Inflammatory macrophage (primary cell): ENCODE data around the gene UBTD2.

Experiments used
- DNase-seq, 2 donors: peaks; one replicate each; pipeline ENCODE4 v3.0.0-alpha.2; 2020 to 2022

UBTD2 gene

DNA sequence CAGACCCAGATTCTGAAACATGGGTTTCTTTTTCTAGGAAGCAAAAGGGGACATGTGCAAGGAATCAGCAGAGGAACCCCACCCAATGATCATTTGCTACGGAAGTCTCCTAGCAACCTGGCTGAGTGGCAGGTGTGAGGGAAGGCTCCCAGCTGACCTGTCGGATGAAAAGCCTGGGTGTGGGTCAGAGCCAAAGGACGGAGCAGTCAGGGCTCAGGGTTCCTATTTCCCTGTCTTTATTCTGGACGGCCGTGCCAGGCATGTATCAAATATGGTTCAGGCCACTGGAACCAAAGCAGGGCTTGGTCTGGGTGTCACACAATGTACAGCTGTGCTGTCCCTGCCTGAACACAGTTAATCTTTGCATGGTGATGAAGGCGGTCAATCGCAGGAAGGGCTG is 115.7 kb downstream of the UBTD2 start:
- no peak for DNase-seq

DNA sequence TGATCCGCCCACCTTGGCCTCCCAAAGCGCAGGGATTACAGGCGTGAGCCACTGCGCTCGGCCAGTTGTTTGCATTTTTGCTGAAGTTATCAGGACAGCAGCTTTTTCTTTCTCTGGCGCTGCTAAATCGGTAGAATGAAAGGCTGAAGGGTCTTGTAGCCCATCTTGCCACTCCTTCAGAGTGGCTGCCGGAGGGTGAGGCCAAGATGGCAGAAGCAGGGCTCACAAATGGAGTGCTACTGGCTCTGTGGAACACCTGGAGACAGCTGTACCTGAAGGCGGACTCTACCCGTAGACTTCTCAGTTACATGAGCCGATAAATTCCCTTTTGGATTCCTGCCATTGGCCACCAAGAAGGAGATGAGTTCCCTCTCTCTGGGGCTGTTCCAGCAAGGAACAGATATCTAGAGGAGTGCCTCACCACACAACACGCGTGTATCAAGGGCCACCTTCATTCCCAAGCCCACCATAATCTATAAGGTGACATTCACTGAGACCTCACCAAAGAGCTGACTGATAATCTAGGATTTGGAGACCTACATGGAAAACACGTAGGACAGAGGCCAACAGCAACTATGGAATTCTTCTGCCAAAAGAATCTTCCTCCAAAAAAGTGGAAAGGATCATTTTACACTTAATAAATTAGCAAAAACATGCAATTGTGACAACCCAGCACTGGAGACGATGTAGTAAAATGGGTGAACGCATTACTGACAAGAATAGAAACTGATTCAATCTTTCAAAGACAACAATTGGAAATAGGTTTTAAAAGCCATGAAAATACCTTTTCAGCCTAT is 117.3 kb downstream of the UBTD2 start:
- no peak for DNase-seq

DNA sequence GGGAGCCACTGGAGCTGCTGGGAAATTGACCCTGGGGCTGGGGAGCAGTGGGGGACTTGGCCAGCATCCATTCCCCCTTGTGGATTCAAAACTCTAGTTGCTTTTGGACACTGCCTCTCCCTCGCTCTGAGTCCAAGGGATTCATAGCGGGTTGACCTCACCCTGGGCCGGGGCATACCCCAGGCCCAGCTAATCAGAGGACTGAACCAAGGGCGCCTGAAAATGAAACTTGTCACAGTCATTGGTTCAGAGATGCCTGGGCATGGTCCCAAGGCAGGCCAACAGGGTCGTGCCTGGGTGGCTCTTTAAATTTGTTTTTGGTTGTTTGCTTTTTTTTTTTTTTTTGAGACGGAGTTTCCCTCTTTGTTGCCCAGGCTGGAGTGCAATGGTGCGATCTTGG is 118.1 kb downstream of the UBTD2 start:
- DNase-seq, result no peak

DNA sequence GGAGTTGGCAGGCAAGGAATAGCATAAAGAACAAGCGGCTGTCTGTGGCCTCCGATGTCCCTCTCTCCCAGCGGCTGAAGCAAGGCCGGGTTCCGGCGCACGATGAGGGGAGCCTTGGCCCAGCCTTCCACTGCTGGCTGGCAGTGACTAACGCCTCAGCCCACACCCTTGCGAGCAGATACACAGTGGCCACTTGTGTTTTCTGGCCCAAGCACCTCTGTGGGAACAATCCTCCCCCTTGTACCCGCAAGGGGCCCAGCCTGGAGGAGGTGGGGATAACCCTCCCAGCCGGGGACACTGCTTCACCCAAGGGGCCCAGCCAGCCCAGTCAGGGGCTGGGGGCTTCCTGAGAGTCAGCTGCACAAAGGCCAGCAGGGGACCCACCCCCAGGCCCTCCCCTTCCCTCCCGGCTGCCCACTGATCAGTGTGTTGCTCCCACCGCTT is 118.8 kb downstream of the UBTD2 start:
- no peak for DNase-seq

DNA sequence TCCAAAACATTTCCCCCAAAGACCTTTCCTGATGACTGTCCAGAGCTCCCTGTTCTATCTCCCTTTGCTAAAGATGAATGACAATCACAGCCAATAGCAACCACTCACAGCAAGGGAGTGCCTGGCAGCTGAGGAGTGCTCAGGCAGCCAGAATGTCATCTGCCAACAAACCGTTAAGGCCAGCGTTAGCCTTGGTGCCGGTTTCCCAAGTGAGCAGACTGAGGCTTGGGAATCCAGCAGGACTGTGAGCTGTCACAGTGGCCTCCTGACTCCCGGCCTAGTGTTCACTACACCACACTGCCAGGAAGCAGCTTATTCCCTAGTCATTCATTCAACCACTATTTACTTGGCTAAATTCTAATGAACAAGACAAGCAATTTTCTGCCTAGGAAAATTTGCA is 120.2 kb downstream of the UBTD2 start:
- DNase-seq, result no peak

DNA sequence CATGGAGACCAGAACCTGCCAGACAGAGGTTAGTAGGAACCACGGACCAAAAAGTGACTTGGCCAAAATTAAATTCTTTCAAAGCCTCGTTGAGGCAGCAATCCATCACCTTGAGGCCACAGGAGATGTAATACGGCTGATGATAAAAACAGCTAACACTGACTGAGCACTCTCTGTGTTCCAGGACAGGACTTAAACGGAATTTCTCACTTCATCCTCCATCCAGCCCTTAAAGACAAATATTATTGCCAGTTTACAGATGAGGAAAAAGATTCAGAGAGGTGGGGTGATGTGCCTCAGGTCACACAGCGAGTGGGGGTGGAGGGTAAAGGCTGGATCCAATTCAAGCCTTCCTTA is 120.6 kb downstream of the UBTD2 start:
- no peak for DNase-seq

DNA sequence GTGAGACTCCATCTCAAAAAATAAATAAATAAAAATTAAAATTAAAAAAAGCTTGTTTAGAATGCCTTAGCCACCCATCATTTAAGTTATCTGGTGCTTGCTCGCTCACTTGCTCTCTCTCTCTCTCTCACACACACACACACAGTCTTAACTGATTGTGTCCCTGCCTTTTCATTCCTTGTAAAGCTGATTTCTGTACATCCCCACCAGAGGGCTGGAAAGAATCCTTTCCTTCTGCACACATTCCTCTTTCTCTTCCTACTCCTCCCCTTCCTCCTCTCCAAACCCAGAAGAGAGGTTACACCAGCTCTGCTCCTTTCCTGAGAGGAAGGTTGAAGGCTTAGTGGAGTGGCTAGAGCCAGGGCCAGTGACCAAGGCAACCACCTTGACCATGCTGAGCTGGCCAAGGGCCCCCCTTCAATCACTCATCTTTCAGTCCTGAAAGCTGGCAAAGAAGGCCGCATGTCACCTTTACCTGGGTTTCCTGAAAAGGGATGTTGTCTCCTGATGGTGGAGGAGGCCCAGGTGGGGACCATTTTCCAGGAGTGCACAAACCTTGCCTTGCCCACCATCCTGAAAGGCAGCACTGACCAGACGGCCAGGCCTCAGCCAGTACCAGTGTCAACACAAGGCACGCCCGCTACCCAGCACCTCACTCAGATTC is 121.1 kb downstream of the UBTD2 start:
- DNase-seq, result no peak

DNA sequence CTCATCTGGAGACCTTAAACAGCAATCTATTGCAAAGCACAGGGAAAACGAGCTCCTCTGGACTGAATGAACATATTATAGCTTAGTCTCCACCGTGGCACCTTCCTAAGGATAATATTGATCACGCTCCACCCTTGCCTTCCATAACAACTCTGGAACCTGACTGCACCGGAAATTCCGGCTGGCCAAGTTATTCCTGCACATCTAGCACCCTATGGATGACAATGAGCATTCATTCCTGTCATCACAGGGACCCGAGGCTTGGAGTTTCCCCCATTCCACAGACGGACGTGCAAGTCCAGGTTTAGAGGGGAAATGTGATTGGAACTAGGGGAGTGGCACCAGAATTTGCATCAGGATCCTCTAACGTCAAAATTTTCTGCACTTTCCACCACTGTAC is 123.1 kb downstream of the UBTD2 start:
- DNase-seq, result no peak
